ENCODE results near the gene PCBD1.
"Not testable (repeated sequence)": the region's sequence is repeated elsewhere in the genome, so short reads cannot be mapped to it uniquely, and the experiment has no call there.

PCBD1 gene

GRCh38 chr10:70880077-70880534 is 8.3 kb downstream of the PCBD1 start:
- TF ChIP-seq POLR2AphosphoS5 (IDR thresholded peaks at IDR 0.05; ENCODE audit: low read depth, low read length) (no peak), POLR2A (IDR thresholded peaks at IDR 0.05; ENCODE audit: low read depth, low read length) (no peak), TAF1 (IDR thresholded peaks at IDR 0.05; ENCODE audit: borderline replicate concordance, low read depth, low read length) (no peak)
- DNase-seq (ENCODE audit: insufficient read length): peak; percentile 41
- peak; percentile 67 for FAIRE-seq

- TF ChIP-seq POLR2A (IDR thresholded peaks at IDR 0.05; ENCODE audit: low read depth, low read length) (no peak), POLR2AphosphoS5 (IDR thresholded peaks at IDR 0.05; ENCODE audit: low read depth, low read length) (no peak), TAF1 (IDR thresholded peaks at IDR 0.05; ENCODE audit: borderline replicate concordance, low read depth, low read length) (no peak)
- DNase-seq (ENCODE audit: insufficient read length) (no peak), FAIRE-seq (peak; percentile 21)
Observed at GRCh38 chr10:70879207-70879606, 9.2 kb downstream of the PCBD1 start.

- FAIRE-seq: no peak
- no peak for DNase-seq (ENCODE audit: insufficient read length)
- no peak for TF ChIP-seq POLR2AphosphoS5 (IDR thresholded peaks at IDR 0.05; ENCODE audit: low read depth, low read length)
- no peak for TF ChIP-seq TAF1 (IDR thresholded peaks at IDR 0.05; ENCODE audit: borderline replicate concordance, low read depth, low read length)
- no peak for TF ChIP-seq POLR2A (IDR thresholded peaks at IDR 0.05; ENCODE audit: low read depth, low read length)
Observed at GRCh38 chr10:70874061-70874460, 14.3 kb downstream of the PCBD1 start.

GRCh38 chr10:70872291-70872690 is 16.1 kb downstream of the PCBD1 start:
- DNase-seq (ENCODE audit: insufficient read length) (no peak), FAIRE-seq (no peak)
- TF ChIP-seq POLR2AphosphoS5 (IDR thresholded peaks at IDR 0.05; ENCODE audit: low read depth, low read length) (no peak), TAF1 (IDR thresholded peaks at IDR 0.05; ENCODE audit: borderline replicate concordance, low read depth, low read length) (no peak), POLR2A (IDR thresholded peaks at IDR 0.05; ENCODE audit: low read depth, low read length) (no peak)

GRCh38 chr10:70866424-70866823 is 21.9 kb downstream of the PCBD1 start:
- TF ChIP-seq POLR2AphosphoS5 (IDR thresholded peaks at IDR 0.05; ENCODE audit: low read depth, low read length): no peak
- TF ChIP-seq POLR2A (IDR thresholded peaks at IDR 0.05; ENCODE audit: low read depth, low read length): no peak
- TF ChIP-seq TAF1 (IDR thresholded peaks at IDR 0.05; ENCODE audit: borderline replicate concordance, low read depth, low read length): no peak
- no peak for FAIRE-seq
- DNase-seq (ENCODE audit: insufficient read length): no peak

- TF ChIP-seq POLR2AphosphoS5 (IDR thresholded peaks at IDR 0.05; ENCODE audit: low read depth, low read length): no peak
- no peak for TF ChIP-seq POLR2A (IDR thresholded peaks at IDR 0.05; ENCODE audit: low read depth, low read length)
- TF ChIP-seq TAF1 (IDR thresholded peaks at IDR 0.05; ENCODE audit: borderline replicate concordance, low read depth, low read length): no peak
- DNase-seq (ENCODE audit: insufficient read length) (no peak), FAIRE-seq (no peak)
Observed at GRCh38 chr10:70864935-70865334, 23.4 kb downstream of the PCBD1 start.

GRCh38 chr10:70863470-70864160 is 24.8 kb downstream of the PCBD1 start:
- TF ChIP-seq POLR2AphosphoS5 (IDR thresholded peaks at IDR 0.05; ENCODE audit: low read depth, low read length) (no peak), POLR2A (IDR thresholded peaks at IDR 0.05; ENCODE audit: low read depth, low read length) (no peak), TAF1 (IDR thresholded peaks at IDR 0.05; ENCODE audit: borderline replicate concordance, low read depth, low read length) (no peak)
- DNase-seq (ENCODE audit: insufficient read length): no peak
- FAIRE-seq: no peak

GRCh38 chr10:70861495-70862197 is 26.7 kb downstream of the PCBD1 start:
- not testable (repeated sequence) for FAIRE-seq; DNase-seq (ENCODE audit: insufficient read length)

GRCh38 chr10:70858759-70859158 is 29.6 kb downstream of the PCBD1 start:
- DNase-seq (ENCODE audit: insufficient read length): no peak
- TF ChIP-seq TAF1 (IDR thresholded peaks at IDR 0.05; ENCODE audit: borderline replicate concordance, low read depth, low read length) (no peak), POLR2AphosphoS5 (IDR thresholded peaks at IDR 0.05; ENCODE audit: low read depth, low read length) (no peak), POLR2A (IDR thresholded peaks at IDR 0.05; ENCODE audit: low read depth, low read length) (no peak)
- FAIRE-seq: peak; percentile 53

GRCh38 chr10:70856454-70856853 is 31.9 kb downstream of the PCBD1 start:
- DNase-seq (ENCODE audit: insufficient read length) (no peak), FAIRE-seq (no peak)
- TF ChIP-seq POLR2A (IDR thresholded peaks at IDR 0.05; ENCODE audit: low read depth, low read length) (no peak), TAF1 (IDR thresholded peaks at IDR 0.05; ENCODE audit: borderline replicate concordance, low read depth, low read length) (no peak), POLR2AphosphoS5 (IDR thresholded peaks at IDR 0.05; ENCODE audit: low read depth, low read length) (no peak)

- FAIRE-seq (no peak), DNase-seq (ENCODE audit: insufficient read length) (no peak)
- TF ChIP-seq POLR2AphosphoS5 (IDR thresholded peaks at IDR 0.05; ENCODE audit: low read depth, low read length) (no peak), POLR2A (IDR thresholded peaks at IDR 0.05; ENCODE audit: low read depth, low read length) (no peak), TAF1 (IDR thresholded peaks at IDR 0.05; ENCODE audit: borderline replicate concordance, low read depth, low read length) (no peak)
Observed at GRCh38 chr10:70853457-70853856, 34.9 kb downstream of the PCBD1 start.

- TF ChIP-seq TAF1 (IDR thresholded peaks at IDR 0.05; ENCODE audit: borderline replicate concordance, low read depth, low read length) (no peak), POLR2AphosphoS5 (IDR thresholded peaks at IDR 0.05; ENCODE audit: low read depth, low read length) (no peak), POLR2A (IDR thresholded peaks at IDR 0.05; ENCODE audit: low read depth, low read length) (no peak)
- DNase-seq (ENCODE audit: insufficient read length) (no peak), FAIRE-seq (no peak)
Observed at GRCh38 chr10:70853038-70853437, 35.3 kb downstream of the PCBD1 start.
